Retinal pigment epithelial cell (primary cell): ENCODE data around the gene SLC7A7.
"Not testable (repeated sequence)": the region's sequence is repeated elsewhere in the genome, so short reads cannot be mapped to it uniquely, and the experiment has no call there.

Experiments used
- DNase-seq: peaks from one replicate; pipeline ENCODE4 v3.0.0-alpha.2; 2010; ENCODE audit warnings: low read depth
- H3K4me3 ChIP-seq: 2 replicates; pipeline ENCODE4 v1.5.1; 2011; ENCODE audit warnings: mild to moderate bottlenecking, low read length, control low read depth, moderate library complexity
- CTCF ChIP-seq: conservative IDR thresholded peaks from 2 replicates; pipeline ENCODE4 v1.5.1; 2011; ENCODE audit warnings: low read depth, low read length, control low read depth, inconsistent platforms

The SLC7A7 gene

GRCh38 chr14:22794551-22794951 is 20.7 kb downstream of the SLC7A7 start:
- no peak for DNase-seq
- H3K4me3 ChIP-seq, result no peak overlapping the region
- no peak for TF ChIP-seq CTCF

DNA sequence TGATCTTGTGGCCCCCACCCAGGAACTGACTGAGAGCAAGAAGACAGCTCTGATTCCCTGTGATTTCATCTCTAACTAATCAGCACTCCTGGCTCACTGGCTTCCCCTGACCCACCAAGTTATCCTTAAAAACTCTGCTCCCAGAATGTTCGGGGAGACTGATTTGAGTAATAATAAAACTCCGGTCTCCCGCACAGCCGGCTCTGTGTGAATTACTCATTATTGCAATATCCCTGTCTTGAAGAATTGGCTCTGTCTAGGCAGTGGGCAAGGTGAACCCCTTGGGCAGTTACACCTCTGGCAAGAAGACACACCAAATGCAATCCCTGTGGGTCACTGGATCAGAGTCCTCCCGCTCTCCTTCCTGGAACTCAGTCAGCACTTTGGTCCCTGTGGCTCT is 21.3 kb downstream of the SLC7A7 start:
- DNase-seq, result no peak
- no peak overlapping the region for H3K4me3 ChIP-seq
- TF ChIP-seq CTCF, result no peak

GRCh38 chr14:22793550-22793949 is 21.7 kb downstream of the SLC7A7 start:
- H3K4me3 ChIP-seq, DNase-seq: not testable (repeated sequence)

DNA sequence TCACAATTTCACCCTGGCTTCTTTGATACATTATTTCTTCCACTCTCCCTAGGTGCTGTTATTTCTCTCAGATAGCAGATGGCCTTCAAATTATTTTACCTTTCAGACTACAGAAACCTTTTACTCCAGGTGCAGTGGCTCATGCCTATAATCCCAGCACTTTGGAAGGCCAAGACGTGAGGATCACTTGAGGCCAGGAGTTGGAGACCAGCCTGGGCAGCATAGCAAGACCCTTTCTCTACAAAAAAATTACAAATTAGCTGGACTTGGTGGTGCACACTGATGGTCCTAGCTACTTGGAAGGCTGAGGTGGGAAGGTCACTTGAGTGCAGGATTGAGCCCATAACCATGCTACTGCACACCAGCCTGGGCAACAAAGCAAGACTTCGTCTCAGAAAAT is 23.1 kb downstream of the SLC7A7 start:
- TF ChIP-seq CTCF, result no peak
- DNase-seq, result no peak
- H3K4me3 ChIP-seq, result no peak overlapping the region

GRCh38 chr14:22791301-22791700 is 23.9 kb downstream of the SLC7A7 start:
- H3K4me3 ChIP-seq, result no peak overlapping the region
- peak; percentile 90 for DNase-seq
- no peak for TF ChIP-seq CTCF

GRCh38 chr14:22786685-22787084 is 28.6 kb downstream of the SLC7A7 start:
- no peak for TF ChIP-seq CTCF
- no peak overlapping the region for H3K4me3 ChIP-seq
- DNase-seq, result no peak

DNA sequence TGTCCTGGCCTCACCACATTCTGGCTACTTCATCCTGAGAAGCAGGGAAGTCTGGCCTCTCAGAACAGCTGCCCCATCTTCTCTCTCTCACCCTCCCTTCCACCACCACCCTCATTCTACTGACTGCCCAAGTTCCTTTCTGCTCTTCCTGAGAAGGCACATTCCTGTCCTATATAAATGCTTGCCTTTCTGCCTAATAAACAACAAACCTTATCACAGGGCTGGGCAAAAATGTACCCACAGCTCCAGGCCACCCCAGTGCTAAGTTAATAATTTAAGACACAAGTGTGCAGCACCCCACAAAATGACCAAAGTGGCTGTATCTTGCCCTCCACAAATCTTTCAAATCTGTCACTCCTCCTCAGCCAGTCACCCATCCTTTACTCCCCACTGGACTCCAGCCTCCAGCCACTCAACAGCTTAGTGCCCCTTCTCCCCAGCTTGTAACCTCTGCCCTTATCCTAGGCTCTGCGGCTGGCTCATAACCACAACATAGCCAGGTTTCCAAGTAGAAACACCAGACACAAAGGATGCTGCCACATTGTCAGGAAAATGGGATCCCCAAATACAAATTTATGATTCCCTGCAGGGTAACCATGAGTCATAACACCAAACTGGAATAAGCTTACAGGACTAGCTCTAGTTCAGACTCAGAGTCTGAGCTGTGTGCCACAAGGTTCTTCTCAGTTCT is 33.8 kb downstream of the SLC7A7 start:
- TF ChIP-seq CTCF, result no peak
- H3K4me3 ChIP-seq, result no peak overlapping the region
- no peak for DNase-seq
